Measurements from ENCODE around the gene IQCM.

GRCh38 chr4:149595500-149595899, 220.1 kb downstream of the IQCM start:
- no peak for TF ChIP-seq CTCF (IDR thresholded peaks at IDR 0.05)
- TF ChIP-seq CREB1 (CRISPR knock-in tag; IDR thresholded peaks at IDR 0.05) = no peak
- no peak for TF ChIP-seq E2F5 (CRISPR knock-in tag; IDR thresholded peaks at IDR 0.05)
- TF ChIP-seq ATF3 (CRISPR knock-in tag; conservative IDR thresholded peaks at IDR 0.05) = no peak
- no peak for TF ChIP-seq SP1 (CRISPR knock-in tag; conservative IDR thresholded peaks at IDR 0.05)
- TF ChIP-seq, protein P1, sequence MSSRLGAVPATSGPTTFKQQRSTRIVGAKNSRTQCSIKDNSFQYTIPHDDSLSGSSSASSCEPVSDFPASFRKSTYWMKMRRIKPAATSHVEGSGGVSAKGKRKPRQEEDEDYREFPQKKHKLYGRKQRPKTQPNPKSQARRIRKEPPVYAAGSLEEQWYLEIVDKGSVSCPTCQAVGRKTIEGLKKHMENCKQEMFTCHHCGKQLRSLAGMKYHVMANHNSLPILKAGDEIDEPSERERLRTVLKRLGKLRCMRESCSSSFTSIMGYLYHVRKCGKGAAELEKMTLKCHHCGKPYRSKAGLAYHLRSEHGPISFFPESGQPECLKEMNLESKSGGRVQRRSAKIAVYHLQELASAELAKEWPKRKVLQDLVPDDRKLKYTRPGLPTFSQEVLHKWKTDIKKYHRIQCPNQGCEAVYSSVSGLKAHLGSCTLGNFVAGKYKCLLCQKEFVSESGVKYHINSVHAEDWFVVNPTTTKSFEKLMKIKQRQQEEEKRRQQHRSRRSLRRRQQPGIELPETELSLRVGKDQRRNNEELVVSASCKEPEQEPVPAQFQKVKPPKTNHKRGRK (CRISPR knock-in tag; IDR thresholded peaks at IDR 0.05; ENCODE audit: borderline replicate concordance) = no peak
- no peak for TF ChIP-seq TEAD4 (CRISPR knock-in tag; IDR thresholded peaks at IDR 0.05)
